ENCODE results near the gene RYR2.

DNA sequence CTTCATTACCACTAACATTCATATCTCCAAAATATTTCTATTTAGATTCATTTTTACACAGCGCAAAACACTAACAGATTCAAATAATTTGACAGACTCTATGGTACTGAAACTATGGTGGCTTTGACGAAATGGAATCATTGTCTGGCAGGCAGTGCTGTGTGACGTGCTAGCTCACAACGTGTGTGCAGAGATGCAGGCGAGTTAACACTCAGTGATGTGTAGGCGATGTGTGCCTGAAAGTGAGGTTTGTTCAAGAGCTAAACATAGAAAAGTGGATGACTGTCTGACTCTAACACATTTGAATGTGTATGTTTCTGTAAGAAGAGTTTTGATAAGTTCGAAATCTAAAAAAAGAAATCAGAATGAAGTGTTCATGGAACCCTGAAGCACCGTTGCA lies 97.7 kb downstream of the RYR2 start:
- no peak for TF ChIP-seq GATA2 (IDR thresholded peaks at IDR 0.05; ENCODE audit: low read depth, low read length)
- no peak for TF ChIP-seq GATA3 (IDR thresholded peaks at IDR 0.05; ENCODE audit: low read depth, low read length)

Data from SH-SY5Y (cell line).